ENCODE data around the gene PPIP5K1.
"Not testable (repeated sequence)": the region's sequence is repeated elsewhere in the genome, so short reads cannot be mapped to it uniquely, and the experiment has no call there.

The PPIP5K1 gene

GRCh38 chr15:43593328-43594190 is 3.6 kb upstream of the PPIP5K1 start, which contains the start of gene CKMT1B:
TSS of gene CKMT1B (plus strand) at chr15:43594027. CDS start at chr15:43594219, 192 bp downstream.
- not testable (repeated sequence) for H3K9ac ChIP-seq (ENCODE audit: low read depth, low read length); H3K27ac ChIP-seq (ENCODE audit: low read depth, low read length); H3K4me3 ChIP-seq (ENCODE audit: low read depth, low read length); H3K9me3 ChIP-seq (ENCODE audit: control insufficient read depth, insufficient read depth, low read length); H3K36me3 ChIP-seq (ENCODE audit: control insufficient read depth, insufficient read depth, low read length); H3K27me3 ChIP-seq (ENCODE audit: control insufficient read depth, insufficient read depth, low read length); H3K4me1 ChIP-seq (ENCODE audit: control insufficient read depth, insufficient read depth, low read length)

- not testable (repeated sequence) for H3K27me3 ChIP-seq (ENCODE audit: control insufficient read depth, insufficient read depth, low read length); H3K9ac ChIP-seq (ENCODE audit: low read depth, low read length); H3K27ac ChIP-seq (ENCODE audit: low read depth, low read length); H3K4me1 ChIP-seq (ENCODE audit: control insufficient read depth, insufficient read depth, low read length); H3K4me3 ChIP-seq (ENCODE audit: low read depth, low read length); H3K36me3 ChIP-seq (ENCODE audit: control insufficient read depth, insufficient read depth, low read length); H3K9me3 ChIP-seq (ENCODE audit: control insufficient read depth, insufficient read depth, low read length)
Observed at GRCh38 chr15:43592841-43593240, 2.8 kb upstream of the PPIP5K1 start.

GRCh38 chr15:43574607-43575006 is 15.4 kb downstream of the PPIP5K1 start:
- not testable (repeated sequence) for H3K9ac ChIP-seq (ENCODE audit: low read depth, low read length); H3K27ac ChIP-seq (ENCODE audit: low read depth, low read length); H3K9me3 ChIP-seq (ENCODE audit: control insufficient read depth, insufficient read depth, low read length); H3K27me3 ChIP-seq (ENCODE audit: control insufficient read depth, insufficient read depth, low read length); H3K4me3 ChIP-seq (ENCODE audit: low read depth, low read length); H3K4me1 ChIP-seq (ENCODE audit: control insufficient read depth, insufficient read depth, low read length); H3K36me3 ChIP-seq (ENCODE audit: control insufficient read depth, insufficient read depth, low read length)

- not testable (repeated sequence) for H3K9ac ChIP-seq (ENCODE audit: low read depth, low read length); H3K36me3 ChIP-seq (ENCODE audit: control insufficient read depth, insufficient read depth, low read length); H3K27me3 ChIP-seq (ENCODE audit: control insufficient read depth, insufficient read depth, low read length); H3K9me3 ChIP-seq (ENCODE audit: control insufficient read depth, insufficient read depth, low read length); H3K27ac ChIP-seq (ENCODE audit: low read depth, low read length); H3K4me1 ChIP-seq (ENCODE audit: control insufficient read depth, insufficient read depth, low read length); H3K4me3 ChIP-seq (ENCODE audit: low read depth, low read length)
Observed at GRCh38 chr15:43566615-43567014, 23.4 kb downstream of the PPIP5K1 start.

GRCh38 chr15:43563793-43564192 is 26.2 kb downstream of the PPIP5K1 start:
- H3K27me3 ChIP-seq (ENCODE audit: control insufficient read depth, insufficient read depth, low read length); H3K36me3 ChIP-seq (ENCODE audit: control insufficient read depth, insufficient read depth, low read length); H3K27ac ChIP-seq (ENCODE audit: low read depth, low read length): not testable (repeated sequence)

GRCh38 chr15:43562753-43563152 is 27.3 kb downstream of the PPIP5K1 start:
- not testable (repeated sequence) for H3K27ac ChIP-seq (ENCODE audit: low read depth, low read length); H3K4me1 ChIP-seq (ENCODE audit: control insufficient read depth, insufficient read depth, low read length); H3K9ac ChIP-seq (ENCODE audit: low read depth, low read length); H3K27me3 ChIP-seq (ENCODE audit: control insufficient read depth, insufficient read depth, low read length); H3K36me3 ChIP-seq (ENCODE audit: control insufficient read depth, insufficient read depth, low read length); H3K4me3 ChIP-seq (ENCODE audit: low read depth, low read length); H3K9me3 ChIP-seq (ENCODE audit: control insufficient read depth, insufficient read depth, low read length)

More at GRCh38 chr15:43563793-43564192, 26.2 kb downstream of the PPIP5K1 start:
- not testable (repeated sequence) for H3K4me3 ChIP-seq (ENCODE audit: low read depth, low read length); H3K9ac ChIP-seq (ENCODE audit: low read depth, low read length); H3K4me1 ChIP-seq (ENCODE audit: control insufficient read depth, insufficient read depth, low read length); H3K9me3 ChIP-seq (ENCODE audit: control insufficient read depth, insufficient read depth, low read length)

GRCh38 chr15:43552986-43553385 is 37.0 kb downstream of the PPIP5K1 start:
- H3K9me3 ChIP-seq (ENCODE audit: control insufficient read depth, insufficient read depth, low read length): no peaks in the 10 kb centered on the region
- H3K4me1 ChIP-seq (ENCODE audit: control insufficient read depth, insufficient read depth, low read length): no peaks in the 10 kb centered on the region
- H3K36me3 ChIP-seq (ENCODE audit: control insufficient read depth, insufficient read depth, low read length): no peaks in the 10 kb centered on the region
- H3K27ac ChIP-seq (ENCODE audit: low read depth, low read length): no peak overlapping the region
- H3K9ac ChIP-seq (ENCODE audit: low read depth, low read length): no peak overlapping the region
- no peaks in the 10 kb centered on the region for H3K27me3 ChIP-seq (ENCODE audit: control insufficient read depth, insufficient read depth, low read length)
- H3K4me3 ChIP-seq (ENCODE audit: low read depth, low read length): no peak overlapping the region

- no peaks in the 10 kb centered on the region for H3K36me3 ChIP-seq (ENCODE audit: control insufficient read depth, insufficient read depth, low read length)
- H3K27me3 ChIP-seq (ENCODE audit: control insufficient read depth, insufficient read depth, low read length): no peaks in the 10 kb centered on the region
- no peak overlapping the region for H3K9ac ChIP-seq (ENCODE audit: low read depth, low read length)
- no peak overlapping the region for H3K4me3 ChIP-seq (ENCODE audit: low read depth, low read length)
- H3K27ac ChIP-seq (ENCODE audit: low read depth, low read length): no peak overlapping the region
- H3K9me3 ChIP-seq (ENCODE audit: control insufficient read depth, insufficient read depth, low read length): no peaks in the 10 kb centered on the region
- H3K4me1 ChIP-seq (ENCODE audit: control insufficient read depth, insufficient read depth, low read length): no peaks in the 10 kb centered on the region
Observed at GRCh38 chr15:43552256-43552655, 37.8 kb downstream of the PPIP5K1 start.

GRCh38 chr15:43550527-43551363 is 39.3 kb downstream of the PPIP5K1 start:
- Histone ChIP-seq H3K27ac (ENCODE audit: low read depth, low read length) (no peak overlapping the region), H3K36me3 (ENCODE audit: control insufficient read depth, insufficient read depth, low read length) (no peaks in the 10 kb centered on the region), H3K4me3 (ENCODE audit: low read depth, low read length) (no peak overlapping the region), H3K9ac (ENCODE audit: low read depth, low read length) (no peak overlapping the region), H3K9me3 (ENCODE audit: control insufficient read depth, insufficient read depth, low read length) (no peaks in the 10 kb centered on the region), H3K27me3 (ENCODE audit: control insufficient read depth, insufficient read depth, low read length) (no peaks in the 10 kb centered on the region), H3K4me1 (ENCODE audit: control insufficient read depth, insufficient read depth, low read length) (no peaks in the 10 kb centered on the region)

GRCh38 chr15:43547539-43547938 is 42.5 kb downstream of the PPIP5K1 start:
- H3K36me3 ChIP-seq (ENCODE audit: control insufficient read depth, insufficient read depth, low read length): no peaks in the 10 kb centered on the region
- no peak overlapping the region for H3K4me3 ChIP-seq (ENCODE audit: low read depth, low read length)
- H3K27ac ChIP-seq (ENCODE audit: low read depth, low read length): no peak overlapping the region
- H3K4me1 ChIP-seq (ENCODE audit: control insufficient read depth, insufficient read depth, low read length): no peaks in the 10 kb centered on the region
- H3K9ac ChIP-seq (ENCODE audit: low read depth, low read length): no peak overlapping the region
- H3K27me3 ChIP-seq (ENCODE audit: control insufficient read depth, insufficient read depth, low read length): no peaks in the 10 kb centered on the region
- peaks cover 4% of the 10 kb centered on the region; the same call in 1 of the 2 replicates for H3K9me3 ChIP-seq (ENCODE audit: control insufficient read depth, insufficient read depth, low read length)

GRCh38 chr15:43545426-43545825 is 44.6 kb downstream of the PPIP5K1 start:
- no peak overlapping the region for H3K27ac ChIP-seq (ENCODE audit: low read depth, low read length)
- no peaks in the 10 kb centered on the region for H3K4me1 ChIP-seq (ENCODE audit: control insufficient read depth, insufficient read depth, low read length)
- H3K9me3 ChIP-seq (ENCODE audit: control insufficient read depth, insufficient read depth, low read length): peaks cover 4% of the 10 kb centered on the region; the same call in 1 of the 2 replicates
- H3K4me3 ChIP-seq (ENCODE audit: low read depth, low read length): no peak overlapping the region
- no peak overlapping the region for H3K9ac ChIP-seq (ENCODE audit: low read depth, low read length)
- H3K27me3 ChIP-seq (ENCODE audit: control insufficient read depth, insufficient read depth, low read length): no peaks in the 10 kb centered on the region
- H3K36me3 ChIP-seq (ENCODE audit: control insufficient read depth, insufficient read depth, low read length): no peaks in the 10 kb centered on the region

Data from HUES48 (cell line).